Gastrocnemius medialis (tissue), 4 donors: ENCODE results near the gene DSCAML1.

Experiments
- CTCF ChIP-seq, 5 experiments: fragments of 450-650 bp in 3 of 5; fragments of 200-600 bp in 2 of 5; sonication (generic) in 2 of 5; IDR thresholded peaks in 4 of 5; conservative IDR thresholded peaks in 1 of 5; 1 replicate in 4 of 5; 2 replicates in 1 of 5; pipeline ENCODE4 v1.5.1; 2016 to 2019; ENCODE audit warnings: antibody characterized with exemption in 5 of 5, mild to moderate bottlenecking in 3 of 5, moderate library complexity in 3 of 5
- POLR2A ChIP-seq, 2 donors: fragments of 450-650 bp; IDR thresholded peaks; one replicate each; pipeline ENCODE4 v1.6.1; 2017; ENCODE audit warnings: antibody characterized with exemption in 2 of 2, mild to moderate bottlenecking in 2 of 2, moderate library complexity in 2 of 2

GRCh38 chr11:117528097-117528721, 268.8 kb downstream of the DSCAML1 start:
- TF ChIP-seq CTCF (IDR thresholded peaks at IDR 0.05 in 4 of 5, conservative IDR thresholded peaks at IDR 0.05 in 1 of 5) (no peak), POLR2A (IDR thresholded peaks at IDR 0.05) (no peak)
